ENCODE measurements around the gene BAG5. TPM values are rescaled to one million over a fixed set of nuclear protein-coding genes. Genes with fewer than 3 reads are reported as not detected.
A peak's percentile ranks its signal among the peaks of the same experiment; 100 is the strongest.

BAG5 gene
- total RNA-seq, 1 experiment from 2014 or later = 27.0 TPM

GRCh38 chr14:103568952-103569351 lies 6.5 kb upstream of the BAG5 start:
- DNase-seq (ENCODE audit: low read depth, low spot score) = no peak
- no peaks in the 10 kb centered on the region for H4K20me1 ChIP-seq (ENCODE audit: insufficient read depth)

DNA sequence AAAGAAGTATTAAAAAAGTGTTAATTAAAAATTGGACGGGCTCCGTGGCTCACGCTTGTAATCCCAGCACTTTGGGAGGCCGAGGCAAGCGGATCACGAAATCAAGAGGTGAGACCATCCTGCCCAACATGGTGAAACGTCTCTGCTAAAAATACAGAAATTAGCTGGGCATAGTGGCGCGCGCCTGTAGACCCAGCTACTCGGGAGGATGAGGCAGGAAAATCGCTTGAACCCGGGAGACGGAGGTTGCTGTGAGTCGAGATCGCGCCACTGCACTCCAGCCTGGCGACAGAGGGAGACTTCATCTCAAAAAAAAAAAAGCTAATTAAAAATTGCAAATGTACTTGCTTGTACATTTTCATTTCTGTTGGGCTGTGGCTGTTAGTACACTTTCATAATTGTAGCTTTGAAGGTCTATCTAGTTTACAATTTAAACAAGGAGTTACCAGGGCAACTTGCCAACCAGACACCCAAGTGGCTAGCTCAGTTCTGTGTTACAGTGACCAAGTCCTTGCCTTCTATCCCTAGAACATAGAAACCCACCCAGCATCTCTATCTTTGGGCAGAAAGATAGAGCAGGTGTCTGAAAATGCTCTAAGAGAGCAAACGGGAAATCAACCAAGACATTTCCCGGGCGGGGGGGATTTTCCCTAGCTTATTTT lies 1.5 kb upstream of the BAG5 start:
- H2AFZ ChIP-seq (ENCODE audit: low read depth, low read length, poor library complexity, severe bottlenecking) = no peak overlapping the region
- no peak for DNase-seq (ENCODE audit: low read depth, low spot score)
- ATAC-seq = no peak
- peak overlapping the region; percentile 75 for H3K4me2 ChIP-seq (ENCODE audit: low read length)
- peaks cover 10% of the 10 kb centered on the region; the same call in 1 of the 2 replicates for H4K20me1 ChIP-seq (ENCODE audit: insufficient read depth)
- no peaks in the 10 kb centered on the region for H3K9me3 ChIP-seq (ENCODE audit: control insufficient read depth in 1 of 2, insufficient read depth in 1 of 2, low read depth in 1 of 2, low read length in 2 of 2)
- peaks cover 78% of the 10 kb centered on the region for H3K79me2 ChIP-seq (ENCODE audit: insufficient read depth, low read length)
- ChIA-PET CTCF (no interaction called here), RAD21 (ENCODE audit: low non-redundant PET in 1 of 2, low total read pairs in 2 of 2, uncharacterized antibody in 2 of 2, unreplicated experiment in 2 of 2) (no interaction called here), POLR2A (interaction anchor here (0.6 kb wide), 1 partner anchor 12 kb away, joined by 5 read pairs; no protein-coding TSS in a partner anchor)
- H3K9me2 ChIP-seq (ENCODE audit: insufficient read depth) = no peaks in the 10 kb centered on the region
- intact Hi-C loops (cut with micrococcal nuclease) = no loop called here
- H3K4me1 ChIP-seq (ENCODE audit: control insufficient read depth in 1 of 2, insufficient read depth in 2 of 2, low read length in 2 of 2) = peaks cover 11 to 18% of the 10 kb centered on the region in 2 experiments
- H3K4me3 ChIP-seq (replicated peaks in 1 of 2; ENCODE audit: low read depth in 1 of 2, low read length in 2 of 2) = peak overlapping the region; percentile 79 to 99
- no peak overlapping the region for H3K27ac ChIP-seq (ENCODE audit: low read depth, low read length)
- TF ChIP-seq EZH2 (IDR thresholded peaks at IDR 0.05) (no peak), SP1 (IDR thresholded peaks at IDR 0.05; ENCODE audit: low read depth) (no peak), FOSL1 (IDR thresholded peaks at IDR 0.05; ENCODE audit: low read depth) (no peak), TCF7L2 (IDR thresholded peaks at IDR 0.05; ENCODE audit: borderline replicate concordance, extremely low read depth, insufficient read depth, insufficient read length) (no peak), YY1 (IDR thresholded peaks at IDR 0.05; ENCODE audit: extremely low read depth, insufficient replicate concordance, low read depth, low read length) (no peak), CBX3 (IDR thresholded peaks at IDR 0.05; ENCODE audit: low read depth) (no peak), SIN3A (IDR thresholded peaks at IDR 0.05; ENCODE audit: low read depth) (no peak)
- TF ChIP-seq, protein P1, sequence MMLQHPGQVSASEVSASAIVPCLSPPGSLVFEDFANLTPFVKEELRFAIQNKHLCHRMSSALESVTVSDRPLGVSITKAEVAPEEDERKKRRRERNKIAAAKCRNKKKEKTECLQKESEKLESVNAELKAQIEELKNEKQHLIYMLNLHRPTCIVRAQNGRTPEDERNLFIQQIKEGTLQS (IDR thresholded peaks at IDR 0.05) = no peak
- TF ChIP-seq, protein P2, sequence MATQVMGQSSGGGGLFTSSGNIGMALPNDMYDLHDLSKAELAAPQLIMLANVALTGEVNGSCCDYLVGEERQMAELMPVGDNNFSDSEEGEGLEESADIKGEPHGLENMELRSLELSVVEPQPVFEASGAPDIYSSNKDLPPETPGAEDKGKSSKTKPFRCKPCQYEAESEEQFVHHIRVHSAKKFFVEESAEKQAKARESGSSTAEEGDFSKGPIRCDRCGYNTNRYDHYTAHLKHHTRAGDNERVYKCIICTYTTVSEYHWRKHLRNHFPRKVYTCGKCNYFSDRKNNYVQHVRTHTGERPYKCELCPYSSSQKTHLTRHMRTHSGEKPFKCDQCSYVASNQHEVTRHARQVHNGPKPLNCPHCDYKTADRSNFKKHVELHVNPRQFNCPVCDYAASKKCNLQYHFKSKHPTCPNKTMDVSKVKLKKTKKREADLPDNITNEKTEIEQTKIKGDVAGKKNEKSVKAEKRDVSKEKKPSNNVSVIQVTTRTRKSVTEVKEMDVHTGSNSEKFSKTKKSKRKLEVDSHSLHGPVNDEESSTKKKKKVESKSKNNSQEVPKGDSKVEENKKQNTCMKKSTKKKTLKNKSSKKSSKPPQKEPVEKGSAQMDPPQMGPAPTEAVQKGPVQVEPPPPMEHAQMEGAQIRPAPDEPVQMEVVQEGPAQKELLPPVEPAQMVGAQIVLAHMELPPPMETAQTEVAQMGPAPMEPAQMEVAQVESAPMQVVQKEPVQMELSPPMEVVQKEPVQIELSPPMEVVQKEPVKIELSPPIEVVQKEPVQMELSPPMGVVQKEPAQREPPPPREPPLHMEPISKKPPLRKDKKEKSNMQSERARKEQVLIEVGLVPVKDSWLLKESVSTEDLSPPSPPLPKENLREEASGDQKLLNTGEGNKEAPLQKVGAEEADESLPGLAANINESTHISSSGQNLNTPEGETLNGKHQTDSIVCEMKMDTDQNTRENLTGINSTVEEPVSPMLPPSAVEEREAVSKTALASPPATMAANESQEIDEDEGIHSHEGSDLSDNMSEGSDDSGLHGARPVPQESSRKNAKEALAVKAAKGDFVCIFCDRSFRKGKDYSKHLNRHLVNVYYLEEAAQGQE (IDR thresholded peaks at IDR 0.05; ENCODE audit: low read depth) = no peak
- H3K36me3 ChIP-seq (ENCODE audit: control insufficient read depth in 1 of 2, insufficient read depth in 2 of 2, low read length in 2 of 2) = peaks cover 10 to 18% of the 10 kb centered on the region in 2 experiments; a peak in 3 of 4 replicates
- no peaks in the 10 kb centered on the region for H3K27me3 ChIP-seq (ENCODE audit: insufficient read depth, low read length)
- no TSS peak for BruUV-seq (replicated peaks)
- peak overlapping the region; percentile 78 for H3K9ac ChIP-seq (ENCODE audit: low read length)

More at GRCh38 chr14:103568952-103569351, 6.5 kb upstream of the BAG5 start:
- intact Hi-C loops (cut with micrococcal nuclease) = no loop called here
- RAD21 ChIA-PET (ENCODE audit: low non-redundant PET in 1 of 2, low total read pairs in 2 of 2, uncharacterized antibody in 2 of 2, unreplicated experiment in 2 of 2) = no interaction called here
- peaks cover 50% of the 10 kb centered on the region for H3K79me2 ChIP-seq (ENCODE audit: insufficient read depth, low read length)
- H3K27ac ChIP-seq (ENCODE audit: low read depth, low read length) = no peak overlapping the region
- no TSS peak for BruUV-seq (replicated peaks)
- POLR2A ChIA-PET = no interaction called here
- TF ChIP-seq SP1 (IDR thresholded peaks at IDR 0.05; ENCODE audit: low read depth) = no peak
- TF ChIP-seq CBX3 (IDR thresholded peaks at IDR 0.05; ENCODE audit: low read depth) = no peak
- no peak for TF ChIP-seq ELF1 (IDR thresholded peaks at IDR 0.05; ENCODE audit: borderline replicate concordance, low read depth)
- TF ChIP-seq FOSL1 (IDR thresholded peaks at IDR 0.05; ENCODE audit: low read depth) = no peak
- TF ChIP-seq, protein P3, sequence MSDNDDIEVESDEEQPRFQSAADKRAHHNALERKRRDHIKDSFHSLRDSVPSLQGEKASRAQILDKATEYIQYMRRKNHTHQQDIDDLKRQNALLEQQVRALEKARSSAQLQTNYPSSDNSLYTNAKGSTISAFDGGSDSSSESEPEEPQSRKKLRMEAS (IDR thresholded peaks at IDR 0.05) = no peak
- TF ChIP-seq EZH2phosphoT487 (IDR thresholded peaks at IDR 0.05; ENCODE audit: borderline replicate concordance) = no peak
- TF ChIP-seq, protein P1 (IDR thresholded peaks at IDR 0.05) = no peak
- TF ChIP-seq SRF (IDR thresholded peaks at IDR 0.05; ENCODE audit: low read depth) = no peak
- no peaks in the 10 kb centered on the region for H3K27me3 ChIP-seq (ENCODE audit: insufficient read depth, low read length)
- H3K9ac ChIP-seq (ENCODE audit: low read length) = no peak overlapping the region
- no peaks in the 10 kb centered on the region for H3K9me2 ChIP-seq (ENCODE audit: insufficient read depth)
- no peak overlapping the region for H3K4me3 ChIP-seq (replicated peaks in 1 of 2; ENCODE audit: low read depth in 1 of 2, low read length in 2 of 2)
- peaks cover 0 to under 1% of the 10 kb centered on the region in 2 experiments; a peak in 1 of 4 replicates for H3K36me3 ChIP-seq (ENCODE audit: control insufficient read depth in 1 of 2, insufficient read depth in 2 of 2, low read length in 2 of 2)
- H3K9me3 ChIP-seq (ENCODE audit: control insufficient read depth in 1 of 2, insufficient read depth in 1 of 2, low read depth in 1 of 2, low read length in 2 of 2) = no peaks in the 10 kb centered on the region
- ATAC-seq = no peak
- no peak overlapping the region for H2AFZ ChIP-seq (ENCODE audit: low read depth, low read length, poor library complexity, severe bottlenecking)
- peaks cover 5 to 9% of the 10 kb centered on the region in 2 experiments; a peak in 3 of 4 replicates for H3K4me1 ChIP-seq (ENCODE audit: control insufficient read depth in 1 of 2, insufficient read depth in 2 of 2, low read length in 2 of 2)
- H3K4me2 ChIP-seq (ENCODE audit: low read length) = no peak overlapping the region
- CTCF ChIA-PET = interaction anchor here (1.1 kb wide), 1 partner anchor 509 kb away, joined by 4 read pairs; no protein-coding TSS in a partner anchor
